Superior temporal gyrus (tissue), 1 donor: Measurements from ENCODE around the gene ZC3H6.
"Not testable (repeated sequence)": the region's sequence is repeated elsewhere in the genome, so short reads cannot be mapped to it uniquely, and the experiment has no call there.

ENCODE experiments used
- DNase-seq: peaks from one replicate; pipeline ENCODE4 v3.0.0-alpha.2; 2016; ENCODE audit errors: extremely low spot score

Gene ZC3H6

DNA sequence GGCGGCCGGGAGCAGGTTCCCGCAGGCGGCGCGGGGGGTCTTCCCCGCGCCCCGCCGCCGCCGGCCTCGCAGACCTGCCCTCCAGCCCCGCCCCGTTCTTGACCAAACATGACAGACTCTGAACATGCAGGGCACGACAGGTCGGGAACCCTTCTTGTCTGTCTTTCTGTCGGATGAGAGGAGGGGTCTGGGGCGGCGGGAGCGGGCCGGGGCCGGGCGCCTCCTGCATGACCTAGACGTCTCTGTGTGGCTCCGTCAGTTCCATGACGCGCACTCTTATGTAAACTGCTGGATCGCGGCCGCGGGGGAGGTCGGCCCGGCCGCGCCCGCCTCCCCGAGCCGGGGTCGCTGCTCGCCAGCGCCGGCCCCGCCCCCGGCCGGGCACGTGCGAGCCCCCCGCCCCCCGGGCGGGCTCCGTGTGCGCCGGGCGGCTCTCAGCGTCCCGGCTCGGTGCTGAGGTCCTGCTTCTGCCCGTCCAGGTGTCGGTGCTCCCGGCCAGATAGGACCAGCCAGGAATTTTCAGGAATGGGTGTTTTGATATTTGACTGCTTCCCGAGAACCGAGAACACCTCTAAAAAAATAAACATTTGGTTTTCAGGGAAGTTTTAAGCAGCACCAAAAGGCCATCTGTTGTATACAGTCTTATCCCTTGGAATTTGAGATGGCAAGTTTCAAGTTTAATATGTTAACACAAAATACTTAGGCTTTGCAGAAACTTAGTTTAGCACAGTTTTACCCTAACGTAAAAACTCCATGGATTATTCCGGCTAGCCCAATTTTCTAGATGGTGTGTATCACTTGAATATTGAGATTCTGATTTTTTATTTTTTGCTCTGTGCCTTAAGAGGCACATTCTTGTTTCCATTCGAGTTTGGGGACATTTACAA is 733 bp downstream of the ZC3H6 start:
- peak; percentile 77 for DNase-seq

DNA sequence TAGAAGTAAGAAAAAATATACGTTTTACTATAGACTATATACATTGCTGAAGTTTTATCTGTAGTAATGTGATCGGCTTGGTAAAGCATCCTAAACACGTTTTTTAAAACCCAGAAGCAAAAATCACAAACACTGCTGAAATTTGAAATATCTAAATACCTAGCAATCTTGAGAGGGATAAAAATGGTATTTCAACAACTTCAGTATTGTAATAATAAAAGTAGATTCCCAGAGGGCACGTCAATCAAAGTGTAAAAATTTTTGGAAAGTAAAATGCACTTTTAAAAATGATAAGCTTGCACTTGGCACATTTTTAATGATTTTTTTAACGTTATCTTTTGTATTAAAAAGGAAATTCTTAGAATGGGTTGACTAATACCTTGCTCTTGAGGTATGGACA is 1.6 kb downstream of the ZC3H6 start:
- DNase-seq = no peak

DNA sequence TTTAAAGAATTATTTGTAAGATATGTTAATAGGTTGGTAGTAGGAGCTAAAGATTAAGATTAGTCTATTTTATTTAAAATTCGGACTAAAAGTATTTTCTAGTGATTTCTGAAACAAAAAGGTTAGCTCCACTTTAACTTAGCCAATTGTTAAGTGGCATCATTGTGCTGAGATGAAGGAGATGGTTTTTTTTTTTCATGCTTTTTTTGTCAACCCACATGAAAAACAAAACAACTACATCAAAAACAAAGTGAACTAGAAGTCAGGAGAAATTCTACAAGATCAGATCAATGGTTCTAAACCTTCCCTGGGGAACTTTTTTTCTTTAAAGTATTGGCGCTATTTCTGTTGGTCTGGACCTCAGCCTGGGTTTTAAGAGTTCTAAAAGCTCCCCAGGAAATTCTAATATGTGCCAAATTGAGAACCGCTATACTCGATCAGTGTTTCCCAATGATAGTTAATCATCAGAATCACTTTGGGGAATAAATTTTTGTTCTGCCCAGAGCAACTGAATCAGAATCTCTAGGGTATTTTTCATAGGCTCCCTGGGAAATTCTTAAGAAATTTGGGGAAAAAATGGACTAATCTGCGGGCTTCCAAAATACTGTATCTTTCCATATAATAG is 2.3 kb downstream of the ZC3H6 start:
- DNase-seq = peak; percentile 22

DNA sequence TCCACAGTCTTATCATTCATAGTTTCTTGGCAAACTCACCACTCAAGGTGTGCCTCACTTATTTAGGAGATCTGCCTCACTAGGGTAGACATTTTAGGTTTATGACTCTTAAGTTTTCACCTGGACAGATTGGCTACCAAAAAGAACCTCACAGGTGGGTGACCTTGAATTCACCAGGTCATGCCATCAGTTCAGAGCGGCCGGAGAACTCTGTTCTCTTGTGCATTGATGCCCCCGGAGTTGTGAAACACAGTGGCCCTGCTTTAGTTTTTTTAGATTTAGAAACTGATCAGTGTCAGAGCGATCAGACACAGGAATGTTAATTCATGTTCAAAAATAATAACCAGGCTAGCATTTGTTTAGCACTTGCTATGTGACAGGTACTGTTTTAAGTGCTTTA is 6.7 kb downstream of the ZC3H6 start:
- DNase-seq = not testable (repeated sequence)

DNA sequence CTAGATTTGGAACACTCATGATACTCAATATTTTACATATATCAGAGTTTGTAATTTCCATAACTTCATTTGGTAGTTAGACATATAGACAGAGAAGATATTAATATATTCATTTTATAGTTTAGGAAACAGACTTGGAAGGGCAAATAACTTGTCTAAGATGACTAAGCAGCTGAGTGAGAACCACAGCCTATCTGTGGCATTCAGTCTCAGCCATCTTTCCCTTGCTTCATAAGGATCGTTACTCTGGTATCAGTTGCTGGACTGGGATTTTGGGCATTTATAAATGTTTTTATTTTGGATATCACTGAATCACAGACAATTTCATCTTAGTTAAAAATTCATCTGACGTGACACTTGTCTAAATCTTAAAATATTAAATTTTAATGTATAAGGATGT is 8.1 kb downstream of the ZC3H6 start:
- DNase-seq = not testable (repeated sequence)

DNA sequence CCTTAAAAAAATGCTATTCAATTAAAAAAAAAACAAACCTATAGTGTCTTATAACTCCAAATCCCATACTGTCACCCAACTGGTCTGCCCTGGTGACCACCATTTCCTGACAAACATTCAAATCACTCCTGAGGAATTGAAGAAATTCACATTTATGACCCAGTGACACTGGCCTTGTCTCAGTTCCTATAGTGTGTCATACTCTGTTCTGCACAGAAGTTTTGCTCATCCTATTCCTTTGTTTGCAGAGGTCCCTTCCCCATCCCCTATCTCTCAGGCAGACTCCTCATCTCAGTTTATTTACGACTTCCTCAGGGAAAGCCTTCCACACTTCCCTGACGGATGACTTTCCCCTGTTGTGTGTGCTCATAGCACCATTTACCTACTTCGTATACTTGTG is 14.7 kb downstream of the ZC3H6 start:
- DNase-seq = no peak

DNA sequence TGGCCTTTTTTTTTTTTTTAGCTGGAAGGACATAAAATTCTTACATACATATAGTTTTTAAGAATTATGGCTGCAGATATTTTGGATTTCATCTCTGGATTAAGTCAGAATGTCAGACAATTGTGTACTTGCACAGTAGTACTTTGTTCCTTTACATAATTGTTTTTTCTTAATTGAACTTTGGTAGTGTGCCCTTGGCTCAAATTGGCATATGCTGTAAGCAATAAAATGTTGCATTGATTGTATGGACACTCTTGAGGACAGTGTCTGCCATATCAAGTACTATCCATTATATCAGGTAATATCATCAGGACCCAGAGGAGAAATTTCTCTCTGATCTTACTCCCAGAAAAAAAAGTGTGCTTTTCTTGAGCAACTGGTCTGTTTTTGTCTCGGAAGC is 15.3 kb downstream of the ZC3H6 start:
- DNase-seq = peak; percentile 8

DNA sequence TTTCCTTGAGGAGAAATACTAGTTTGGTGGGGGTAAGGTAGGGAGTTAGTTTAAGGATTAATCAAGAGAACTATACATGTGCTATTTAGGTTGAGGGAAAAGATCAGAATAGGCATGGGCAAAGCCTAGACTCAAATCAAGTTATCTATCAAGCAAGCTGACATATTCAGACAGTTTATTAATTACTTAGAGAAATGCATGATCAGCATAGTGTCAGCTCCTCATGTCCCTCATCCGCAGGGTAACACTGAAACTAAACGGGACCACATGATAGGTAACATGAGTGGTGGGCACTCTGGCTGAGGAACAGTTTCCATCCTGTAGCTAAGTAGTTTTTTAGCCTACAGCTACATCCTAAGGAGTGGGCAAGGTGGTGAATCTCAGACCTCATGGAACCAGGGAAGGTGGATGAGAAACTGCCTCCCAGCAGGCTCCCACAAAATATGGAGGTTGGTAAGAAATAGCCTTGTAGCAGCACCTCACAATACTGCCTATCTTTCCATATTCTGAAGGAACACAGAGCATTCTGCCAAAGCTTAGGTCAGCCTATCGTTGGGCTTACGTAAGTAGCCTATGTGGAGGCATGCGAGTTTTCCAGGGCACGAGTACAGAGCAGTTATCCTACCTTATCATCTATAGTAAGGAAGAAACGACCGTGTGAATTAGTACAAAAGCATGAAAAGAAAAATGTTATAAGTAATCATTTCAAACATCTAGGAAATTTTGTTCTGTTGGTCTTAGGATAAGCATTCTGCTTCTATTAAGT is 18.4 kb downstream of the ZC3H6 start:
- no peak for DNase-seq

DNA sequence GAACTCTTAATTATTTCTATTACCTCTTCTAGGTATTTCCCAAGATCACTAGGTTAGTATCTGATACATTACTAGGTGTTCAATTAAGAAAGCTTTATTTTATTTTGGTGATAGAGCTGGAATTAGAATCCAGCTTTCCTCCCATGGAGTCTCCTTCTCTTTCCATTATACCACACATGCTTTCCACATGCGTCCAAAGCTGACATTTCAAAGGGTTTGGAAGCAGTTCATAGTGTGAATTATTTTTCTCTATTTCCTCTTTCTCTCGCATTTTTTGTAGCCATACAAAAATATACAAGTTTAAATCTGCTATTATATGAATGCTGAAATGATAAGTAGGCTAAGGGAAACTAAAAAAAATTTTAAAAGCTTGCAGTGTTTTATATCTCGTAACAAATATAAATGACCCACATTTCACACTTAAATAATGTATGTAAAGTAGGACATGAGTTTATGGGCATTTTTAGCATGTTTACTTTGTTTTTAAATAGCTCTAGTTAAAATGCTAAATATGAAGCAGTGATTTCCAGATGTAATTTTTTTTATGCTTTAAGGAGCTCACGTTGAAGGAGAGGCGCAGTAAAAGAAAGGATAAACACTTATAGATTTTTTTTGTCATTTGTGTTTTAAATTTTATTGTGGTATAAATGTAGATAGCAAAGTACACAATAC is 20.1 kb downstream of the ZC3H6 start:
- DNase-seq = no peak

DNA sequence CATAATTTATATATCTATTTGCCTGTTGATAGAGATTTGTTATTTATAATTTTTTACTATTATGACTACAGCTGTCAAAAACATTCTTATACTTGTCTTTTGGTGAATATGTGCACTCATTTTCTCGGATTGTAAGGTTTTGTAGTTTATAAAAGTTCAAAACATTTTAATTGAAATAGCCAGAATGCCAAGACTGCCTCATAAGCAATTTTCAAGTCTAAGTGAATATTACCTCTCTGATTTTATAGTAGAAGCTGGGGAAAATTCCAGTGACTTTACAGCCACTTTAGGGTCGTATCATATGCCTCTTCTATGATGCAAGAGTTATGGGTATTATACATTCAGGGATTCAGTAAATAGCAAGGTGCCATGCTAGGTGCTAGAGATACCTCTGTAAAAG is 21.0 kb downstream of the ZC3H6 start:
- no peak for DNase-seq

DNA sequence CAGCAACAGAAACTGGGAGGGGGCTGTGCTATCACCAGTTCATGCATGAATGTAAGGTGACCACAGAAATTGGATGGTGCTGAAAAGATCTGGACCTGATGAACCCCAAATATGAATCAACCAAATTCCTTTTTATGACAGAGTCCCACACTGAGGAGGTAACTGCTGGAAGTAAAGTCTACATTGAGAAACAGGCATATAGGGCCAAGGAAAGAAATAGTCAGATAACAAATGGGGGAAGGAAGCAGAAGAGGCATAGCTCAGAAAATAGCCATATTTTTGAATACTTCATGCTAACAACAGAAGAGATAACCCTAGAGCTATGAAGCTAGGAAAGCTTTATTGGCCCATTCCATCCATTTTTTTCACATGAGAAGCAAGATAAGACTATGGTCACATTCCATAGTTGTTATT is 25.8 kb downstream of the ZC3H6 start:
- no peak for DNase-seq

DNA sequence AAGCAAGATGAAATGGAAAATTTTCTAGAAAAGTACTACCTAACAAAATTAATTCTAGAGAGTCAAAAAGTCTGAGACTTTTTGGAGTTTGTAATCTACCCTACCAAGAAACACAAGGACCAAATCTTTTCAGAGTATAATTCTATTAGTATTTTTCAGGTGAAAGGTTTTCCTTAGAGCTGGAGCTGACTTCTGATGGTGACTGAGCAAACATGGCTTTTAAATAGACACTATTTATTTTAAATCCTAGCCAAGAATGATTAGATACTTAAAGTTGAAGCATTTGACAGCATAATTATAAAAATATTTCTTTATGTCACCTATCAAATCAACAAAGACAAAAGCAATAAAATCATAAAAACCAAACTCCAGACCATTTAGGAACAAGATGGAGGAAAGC is 26.6 kb downstream of the ZC3H6 start:
- DNase-seq = no peak

DNA sequence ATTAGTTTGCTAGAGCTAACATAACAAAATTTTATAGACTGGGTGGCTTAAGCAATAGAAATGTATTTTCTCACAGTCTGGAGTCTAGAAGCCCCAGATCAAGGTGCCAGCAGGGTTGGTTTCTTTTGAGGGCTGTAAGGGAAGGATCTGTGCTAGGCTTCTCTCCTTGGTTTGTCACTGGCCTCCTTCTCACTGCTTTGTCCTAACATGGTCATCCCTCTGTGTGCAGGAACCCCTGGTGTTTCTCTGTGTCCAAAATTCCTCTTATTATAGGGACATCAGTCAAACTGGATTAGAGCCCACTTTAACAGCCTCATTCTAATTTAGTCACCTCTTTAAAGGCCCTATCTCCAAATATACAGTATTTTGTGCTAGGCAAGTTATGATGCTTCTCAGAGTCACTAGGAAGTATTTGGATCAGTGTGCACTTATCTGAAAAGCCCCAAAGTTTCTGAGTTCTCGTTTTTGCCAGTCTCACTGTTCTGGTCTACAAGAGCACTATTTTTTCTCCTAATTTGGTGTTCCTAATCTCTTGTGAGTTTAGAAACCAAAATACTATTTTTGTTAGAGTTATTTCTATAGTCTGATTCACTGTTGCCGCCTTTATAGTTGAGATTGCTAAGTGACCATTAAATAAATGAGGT is 29.0 kb downstream of the ZC3H6 start:
- DNase-seq = no peak

DNA sequence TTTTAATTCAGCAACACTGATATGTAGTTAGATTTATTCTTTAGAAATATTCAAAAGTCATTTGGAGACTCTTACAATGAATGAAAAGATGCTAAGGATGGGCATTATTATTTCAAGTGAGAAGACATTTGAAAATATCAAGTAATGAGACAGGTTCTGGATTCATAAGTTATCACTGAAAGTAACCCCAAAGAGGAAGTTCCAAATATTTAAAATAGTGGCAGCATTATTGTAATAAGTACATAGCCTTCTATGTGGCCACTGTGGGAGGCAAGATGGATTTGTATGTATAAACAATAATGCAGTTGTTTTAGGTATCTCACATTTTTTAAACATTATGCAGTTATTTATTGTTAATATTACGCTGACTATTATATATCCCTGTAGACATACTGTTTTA is 29.7 kb downstream of the ZC3H6 start:
- DNase-seq = no peak

DNA sequence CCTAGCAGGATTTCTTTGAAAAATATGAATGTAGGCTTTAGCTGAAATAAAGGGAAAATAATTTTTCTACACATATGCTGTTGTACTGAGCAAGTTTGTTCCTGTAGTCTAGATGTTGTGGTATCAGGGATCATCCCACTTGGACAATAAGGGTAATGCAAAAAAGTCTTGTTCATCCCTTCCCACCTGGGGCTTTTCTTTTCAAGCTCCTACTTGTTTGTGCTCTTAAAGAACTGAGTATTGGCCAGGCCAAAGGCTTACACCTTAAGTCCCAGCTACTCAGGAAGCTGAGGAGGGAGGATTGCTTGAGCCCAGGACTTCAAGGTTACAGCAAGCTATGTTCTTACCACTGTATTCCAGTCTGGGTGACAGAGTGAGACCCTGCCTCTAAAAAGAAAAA is 35.5 kb downstream of the ZC3H6 start:
- no peak for DNase-seq

DNA sequence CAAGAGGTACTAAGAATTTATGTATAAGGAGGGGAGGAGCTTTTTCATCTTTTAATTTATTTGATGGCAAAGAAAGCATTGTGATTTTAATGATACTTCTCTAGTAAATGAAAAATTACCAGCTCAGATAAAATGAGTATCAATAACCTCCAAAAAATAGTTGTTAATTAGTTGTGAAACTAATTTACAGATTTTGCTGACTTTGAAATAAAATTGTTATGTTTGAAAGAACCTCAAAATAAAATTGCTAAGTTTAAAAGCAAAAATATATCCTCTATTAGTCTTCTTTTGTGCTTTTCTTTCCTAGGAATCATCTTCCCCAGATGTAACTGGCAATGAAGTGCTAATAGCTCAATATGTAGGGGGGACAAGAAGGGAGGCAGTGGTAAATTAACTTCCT is 36.5 kb downstream of the ZC3H6 start:
- DNase-seq = no peak

DNA sequence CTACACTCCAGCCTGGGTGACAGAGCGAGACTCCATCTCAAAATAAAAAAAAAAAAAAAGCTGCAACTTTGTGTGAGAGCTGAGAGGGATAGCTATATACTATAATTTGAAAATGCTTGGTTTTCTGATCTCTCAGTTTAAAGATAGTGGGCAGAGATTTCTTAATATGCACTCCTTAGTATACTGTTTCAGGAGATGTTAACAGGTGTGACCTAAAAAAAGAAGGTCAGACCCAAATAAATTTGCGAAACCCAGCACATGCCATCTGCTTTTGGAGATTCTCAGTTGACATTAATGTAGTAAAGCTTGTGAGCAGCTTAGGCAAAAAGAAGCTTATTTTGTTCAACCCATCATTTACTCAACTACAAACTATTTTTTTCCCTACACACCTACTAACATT is 37.4 kb downstream of the ZC3H6 start:
- no peak for DNase-seq

DNA sequence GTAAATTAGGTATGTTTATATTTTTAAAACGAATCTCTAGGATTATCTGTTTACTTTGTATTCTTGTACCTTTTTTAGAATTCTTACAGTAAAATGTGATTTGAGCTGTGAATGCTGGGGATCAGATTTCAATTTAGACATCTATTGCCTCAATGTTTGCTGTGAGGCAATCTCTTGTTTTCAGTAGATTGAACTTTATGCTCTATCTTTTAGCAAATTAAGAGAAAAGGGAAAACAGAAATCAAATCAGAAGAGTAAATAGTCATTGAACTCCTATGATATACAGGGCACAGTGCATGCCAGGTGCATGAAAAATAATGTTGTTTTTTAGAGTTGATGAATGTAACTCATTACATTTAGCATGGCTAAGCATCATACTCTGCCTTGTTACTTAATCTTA is 39.5 kb downstream of the ZC3H6 start:
- DNase-seq = no peak

DNA sequence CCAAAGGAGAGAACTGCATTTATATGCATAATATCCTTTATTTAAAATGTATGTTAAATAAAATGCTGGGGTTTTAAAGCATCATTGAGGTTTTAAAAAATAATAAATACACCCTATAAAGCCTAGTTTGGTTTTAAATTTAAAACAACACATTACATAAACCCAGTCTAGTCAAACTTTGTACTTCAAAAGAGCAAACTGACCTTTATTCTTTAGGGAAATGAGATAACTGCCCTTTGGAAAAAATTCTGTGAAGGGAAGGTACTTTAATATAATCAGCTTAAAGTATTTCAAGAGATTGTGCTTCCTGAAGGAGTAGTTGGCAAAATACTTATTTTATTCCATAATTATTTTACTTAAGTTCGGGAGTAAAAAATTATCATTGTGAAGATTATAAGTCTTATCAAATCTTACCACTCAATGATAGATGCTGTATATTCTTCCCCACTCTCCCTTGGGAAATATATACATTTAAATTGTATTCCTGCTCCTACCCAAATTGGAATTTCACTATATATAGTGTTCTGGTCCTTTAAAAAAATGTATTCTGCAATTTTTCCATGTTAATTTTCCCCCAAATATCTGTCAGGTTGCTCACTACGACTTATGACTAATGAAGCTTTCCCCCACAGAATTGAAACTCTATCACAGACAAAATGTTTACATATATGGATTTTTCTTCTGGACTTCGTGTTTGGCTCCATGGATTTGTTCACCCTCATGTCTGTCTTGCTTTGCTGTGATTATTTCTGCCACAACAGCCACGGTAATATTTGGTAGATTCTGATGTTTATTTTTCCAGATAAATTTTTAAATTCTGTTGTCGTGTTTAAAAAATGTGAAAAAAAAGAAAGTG is 42.1 kb downstream of the ZC3H6 start:
- no peak for DNase-seq

DNA sequence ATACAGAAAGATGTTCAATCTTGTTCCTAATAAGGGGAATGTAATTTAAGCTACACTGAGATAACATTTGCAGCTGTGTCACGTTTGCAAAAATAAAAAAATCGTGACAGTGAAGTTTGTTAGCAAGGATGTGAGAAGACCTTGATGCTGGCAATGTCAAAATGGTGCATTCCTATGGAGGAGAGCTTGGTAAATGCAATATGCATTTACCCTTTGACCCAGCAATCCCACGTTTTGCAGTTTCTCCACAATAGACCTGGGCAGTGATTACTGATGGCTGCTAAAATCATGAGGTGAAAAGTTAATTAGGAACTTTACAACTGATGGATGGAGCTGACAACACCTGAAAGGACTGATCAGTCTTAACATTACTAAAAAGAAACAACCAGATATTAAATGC is 43.1 kb downstream of the ZC3H6 start:
- DNase-seq = no peak
